H9 (cell line): ENCODE measurements around the gene KIAA0825. TPM values are rescaled to one million over a fixed set of nuclear protein-coding genes. Genes with fewer than 3 reads are reported as not detected.

ENCODE experiments used
- DNase-seq: peaks from one replicate; pipeline ENCODE4 v3.0.0-alpha.2; 2017
- H2AFZ ChIP-seq: one replicate; pipeline ENCODE4 v1.6.1; 2013; ENCODE audit warnings: mild to moderate bottlenecking, low read length, control low read depth, moderate library complexity
- H2AK5ac ChIP-seq: 2 replicates; pipeline ENCODE4 v1.6.1; 2013; ENCODE audit warnings: low read length, control low read depth, mixed read lengths; ENCODE audit not compliant: insufficient read length
- H2BK120ac ChIP-seq: one replicate; pipeline ENCODE4 v1.6.1; 2013; ENCODE audit warnings: low read depth, mild to moderate bottlenecking, low read length, control low read depth, inconsistent platforms; ENCODE audit not compliant: poor library complexity, severe bottlenecking
- H2BK12ac ChIP-seq: 2 replicates; pipeline ENCODE4 v1.6.1; 2013; ENCODE audit warnings: low read length, control low read depth, mixed read lengths, low read depth; ENCODE audit not compliant: insufficient read length
- H2BK15ac ChIP-seq: 2 replicates; pipeline ENCODE4 v1.6.1; 2013; ENCODE audit warnings: low read depth, low read length, control low read depth
- H2BK20ac ChIP-seq: one replicate; pipeline ENCODE4 v1.6.1; 2013; ENCODE audit warnings: low read depth, mild to moderate bottlenecking, low read length, control low read depth, inconsistent platforms; ENCODE audit not compliant: poor library complexity, severe bottlenecking
- H2BK5ac ChIP-seq: 2 replicates; pipeline ENCODE4 v1.6.1; 2013; ENCODE audit warnings: low read length, control low read depth, mixed read lengths; ENCODE audit not compliant: insufficient read length
- H3K14ac ChIP-seq: 2 replicates; pipeline ENCODE4 v1.6.1; 2013; ENCODE audit warnings: low read length, control low read depth; ENCODE audit not compliant: insufficient read depth
- H3K18ac ChIP-seq: 2 replicates; pipeline ENCODE4 v1.6.1; 2013; ENCODE audit warnings: low read depth, mild to moderate bottlenecking, mixed read lengths, low read length, control low read depth; ENCODE audit not compliant: insufficient read length
- H3K23ac ChIP-seq: 2 replicates; pipeline ENCODE4 v1.6.1; 2013; ENCODE audit warnings: low read length, control low read depth, mixed read lengths, low read depth; ENCODE audit not compliant: insufficient read length
- H3K23me2 ChIP-seq: 2 replicates; pipeline ENCODE4 v1.6.1; 2013; ENCODE audit warnings: low read depth, mild to moderate bottlenecking, mixed read lengths, low read length, control low read depth; ENCODE audit not compliant: insufficient read length, poor library complexity, severe bottlenecking
- H3K27ac ChIP-seq: 2 replicates; pipeline ENCODE4 v1.5.1; 2013; ENCODE audit warnings: low read length, control low read depth, mixed read lengths, low read depth; ENCODE audit not compliant: insufficient read length
- H3K27me3 ChIP-seq: 2 replicates; pipeline ENCODE4 v1.6.1; 2013; ENCODE audit warnings: low read length, control low read depth, inconsistent platforms; ENCODE audit not compliant: insufficient read depth
- H3K4ac ChIP-seq: 2 replicates; pipeline ENCODE4 v1.6.1; 2013; ENCODE audit warnings: low read depth, mild to moderate bottlenecking, control low read depth, inconsistent platforms, low read length, moderate library complexity
- H3K4me1 ChIP-seq: 2 replicates; pipeline ENCODE4 v1.6.1; 2013; ENCODE audit warnings: low read length, control low read depth, inconsistent platforms; ENCODE audit not compliant: insufficient read depth
- H3K4me2 ChIP-seq: 2 replicates; pipeline ENCODE4 v1.6.1; 2013; ENCODE audit warnings: low read length, control low read depth, mixed read lengths; ENCODE audit not compliant: insufficient read length, insufficient read depth
- H3K56ac ChIP-seq: 2 replicates; pipeline ENCODE4 v1.6.1; 2013; ENCODE audit warnings: low read depth, mild to moderate bottlenecking, mixed read lengths, low read length, control low read depth; ENCODE audit not compliant: insufficient read length
- H3K79me1 ChIP-seq: 2 replicates; pipeline ENCODE4 v1.6.1; 2013; ENCODE audit warnings: low read depth, mild to moderate bottlenecking, moderate library complexity, low read length, control low read depth, inconsistent platforms; ENCODE audit not compliant: insufficient read depth, poor library complexity, severe bottlenecking
- H3K79me2 ChIP-seq: 2 replicates; pipeline ENCODE4 v1.6.1; 2013; ENCODE audit warnings: low read length, control low read depth, inconsistent platforms; ENCODE audit not compliant: insufficient read depth
- H3K9ac ChIP-seq: 2 replicates; pipeline ENCODE4 v1.6.1; 2013; ENCODE audit warnings: low read length, control low read depth, mixed read lengths; ENCODE audit not compliant: insufficient read length; ENCODE audit errors: extremely low read depth
- H3K9me3 ChIP-seq: one replicate; pipeline ENCODE4 v1.6.1; 2013; ENCODE audit warnings: low read depth, low read length, inconsistent platforms; ENCODE audit not compliant: control insufficient read depth
- H3T11ph ChIP-seq: one replicate; pipeline ENCODE4 v1.6.1; 2013; ENCODE audit warnings: mild to moderate bottlenecking, low read length, control low read depth, inconsistent platforms
- H4K20me1 ChIP-seq: one replicate; pipeline ENCODE4 v1.6.1; 2013; ENCODE audit not compliant: control insufficient read depth, insufficient read length, insufficient read depth
- H4K5ac ChIP-seq: 2 replicates; pipeline ENCODE4 v1.6.1; 2013; ENCODE audit warnings: low read depth, mild to moderate bottlenecking, mixed read lengths, low read length, control low read depth; ENCODE audit not compliant: insufficient read length
- H4K8ac ChIP-seq: replicated peaks from 2 replicates; pipeline ENCODE4 v1.6.1; 2013; ENCODE audit warnings: low read length, control low read depth, mixed read lengths, low read depth; ENCODE audit not compliant: insufficient read length
- H4K91ac ChIP-seq: 2 replicates; pipeline ENCODE4 v1.6.1; 2013; ENCODE audit warnings: low read depth, mild to moderate bottlenecking, moderate library complexity, mixed read lengths, low read length, control low read depth; ENCODE audit not compliant: insufficient read length
- H3K27ac Mint-ChIP-seq, 3 experiments: 2 replicates in 2 of 3; 3 replicates in 1 of 3; pipeline ENCODE4 v1.8.0; 2020 to 2021; ENCODE audit warnings: mixed read lengths in 3 of 3, mild to moderate bottlenecking in 1 of 3, moderate library complexity in 1 of 3
- H3K27me3 Mint-ChIP-seq: 2 replicates; pipeline ENCODE4 v1.8.0; 2021; ENCODE audit warnings: low read depth, mild to moderate bottlenecking, moderate library complexity, mixed read lengths
- H3K36me3 Mint-ChIP-seq, 3 experiments: 2 replicates in 2 of 3; 3 replicates in 1 of 3; pipeline ENCODE4 v1.8.0; 2020 to 2021; ENCODE audit warnings: low read depth in 3 of 3, mixed read lengths in 3 of 3; ENCODE audit not compliant: insufficient read depth in 1 of 3
- H3K4me1 Mint-ChIP-seq, 2 experiments: 2 replicates each; pipeline ENCODE4 v1.8.0; 2020; ENCODE audit warnings: mixed read lengths in 2 of 2
- H3K4me3 Mint-ChIP-seq, 2 experiments: 2 replicates in 1 of 2; 3 replicates in 1 of 2; pipeline ENCODE4 v1.8.0; 2020 to 2021; ENCODE audit warnings: mild to moderate bottlenecking in 2 of 2, mixed read lengths in 2 of 2, moderate library complexity in 1 of 2
- H3K9me3 Mint-ChIP-seq, 2 experiments: 2 replicates in 1 of 2; 3 replicates in 1 of 2; pipeline ENCODE4 v1.8.0; 2020; ENCODE audit warnings: mild to moderate bottlenecking in 2 of 2, mixed read lengths in 2 of 2, moderate library complexity in 1 of 2
- WGBS: extraction: QIAGEN DNeasy Blood & Tissue Kit; methylation state at CpG from one replicate; pipeline ENCODE4 v1.1.7; 2013; ENCODE audit warnings: missing lambda C conversion rate, low lambda C conversion rate, mixed read lengths; ENCODE audit not compliant: insufficient read length; ENCODE audit errors: extremely low coverage; 5-methylcytosine and 5-hydroxymethylcytosine counted together
- total RNA-seq: library from RNA; stranded (reverse); gene quantifications from 2 replicates; pipeline ENCODE4 v1.2.1, GENCODE V29; 2021
- TF ChIP-seq, protein P1 (sequence below): fragments of 200-600 bp; sonication (generic); conservative IDR thresholded peaks from 3 replicates; pipeline ENCODE4 v1.8.0; 2021; ENCODE audit warnings: antibody characterized with exemption, mild to moderate bottlenecking

Gene KIAA0825
- total RNA-seq, 1 experiment from 2014 or later = 1.8 TPM

DNA sequence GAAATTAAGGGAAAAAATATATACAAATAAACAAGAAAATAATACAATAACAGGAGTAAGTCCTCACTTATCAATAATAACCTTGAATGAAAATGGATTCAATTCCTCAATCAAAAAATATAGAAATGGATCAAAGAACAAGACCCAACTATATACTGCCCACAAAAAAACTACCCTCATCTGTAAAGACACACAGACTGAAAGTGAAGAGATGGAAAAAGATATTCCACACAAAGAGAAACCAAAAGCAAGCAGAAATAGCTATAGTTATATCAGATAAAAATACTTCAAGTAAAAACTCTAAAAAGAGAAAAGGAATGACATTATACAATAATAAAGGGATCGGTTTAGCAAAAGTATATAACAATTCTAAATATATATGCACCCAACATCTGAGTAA, 66.5 kb downstream of the KIAA0825 start:
- Histone ChIP-seq H3K23me2 (no peaks in the 10 kb centered on the region), H3K27me3 (no peaks in the 10 kb centered on the region), H3K14ac (no peak overlapping the region), H2BK20ac (no peak overlapping the region), H2AFZ (no peak overlapping the region), H2AK5ac (no peak overlapping the region), H3K9ac (no peak overlapping the region), H3K4me1 (no peaks in the 10 kb centered on the region), H4K20me1 (no peaks in the 10 kb centered on the region), H4K91ac (no peak overlapping the region), H3K79me1 (no peaks in the 10 kb centered on the region), H3K23ac (no peak overlapping the region), H3T11ph (no peak overlapping the region), H3K4ac (no peak overlapping the region), H2BK120ac (no peak overlapping the region), H2BK5ac (no peak overlapping the region), H3K27ac (no peak overlapping the region), H3K9me3 (no peaks in the 10 kb centered on the region), H2BK15ac (no peak overlapping the region), H2BK12ac (no peak overlapping the region), H3K18ac (no peak overlapping the region), H4K5ac (no peak overlapping the region), H4K8ac (no peak overlapping the region), H3K4me2 (no peak overlapping the region), H3K79me2 (no peaks in the 10 kb centered on the region), H3K56ac (no peak overlapping the region)
- no peak overlapping the region for H3K4me3 Mint-ChIP-seq
- H3K9me3 Mint-ChIP-seq = peaks cover 5 to 10% of the 10 kb centered on the region in 2 experiments
- no peaks in the 10 kb centered on the region for H3K4me1 Mint-ChIP-seq
- H3K27me3 Mint-ChIP-seq = no peaks in the 10 kb centered on the region
- no peak overlapping the region for H3K27ac Mint-ChIP-seq
- TF ChIP-seq, protein P1, sequence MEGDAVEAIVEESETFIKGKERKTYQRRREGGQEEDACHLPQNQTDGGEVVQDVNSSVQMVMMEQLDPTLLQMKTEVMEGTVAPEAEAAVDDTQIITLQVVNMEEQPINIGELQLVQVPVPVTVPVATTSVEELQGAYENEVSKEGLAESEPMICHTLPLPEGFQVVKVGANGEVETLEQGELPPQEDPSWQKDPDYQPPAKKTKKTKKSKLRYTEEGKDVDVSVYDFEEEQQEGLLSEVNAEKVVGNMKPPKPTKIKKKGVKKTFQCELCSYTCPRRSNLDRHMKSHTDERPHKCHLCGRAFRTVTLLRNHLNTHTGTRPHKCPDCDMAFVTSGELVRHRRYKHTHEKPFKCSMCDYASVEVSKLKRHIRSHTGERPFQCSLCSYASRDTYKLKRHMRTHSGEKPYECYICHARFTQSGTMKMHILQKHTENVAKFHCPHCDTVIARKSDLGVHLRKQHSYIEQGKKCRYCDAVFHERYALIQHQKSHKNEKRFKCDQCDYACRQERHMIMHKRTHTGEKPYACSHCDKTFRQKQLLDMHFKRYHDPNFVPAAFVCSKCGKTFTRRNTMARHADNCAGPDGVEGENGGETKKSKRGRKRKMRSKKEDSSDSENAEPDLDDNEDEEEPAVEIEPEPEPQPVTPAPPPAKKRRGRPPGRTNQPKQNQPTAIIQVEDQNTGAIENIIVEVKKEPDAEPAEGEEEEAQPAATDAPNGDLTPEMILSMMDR = no peak
- no CpG with 5 or more reads among the region's 1 CpG for WGBS
- H3K36me3 Mint-ChIP-seq = peaks cover 3 to 14% (median 5%) of the 10 kb centered on the region in 3 experiments; a peak in 4 of 7 replicates
- DNase-seq = no peak
